Esophagus squamous epithelium (tissue), 5 donors: ENCODE results near the gene CARS2. TPM values are rescaled to one million over a fixed set of nuclear protein-coding genes. Genes with fewer than 3 reads are reported as not detected.
"Not testable (repeated sequence)": the region's sequence is repeated elsewhere in the genome, so short reads cannot be mapped to it uniquely, and the experiment has no call there.

ENCODE experiments used
- DNase-seq: peaks from one replicate; lab custom pipeline; 2025; lab: John Stamatoyannopoulos, UW
- H3K27ac ChIP-seq, 4 donors: fragments of 200-600 bp; sonication (generic); one replicate each; pipeline ENCODE4 v1.5.1; 2016 to 2019; ENCODE audit warnings: mild to moderate bottlenecking in 1 of 4
- H3K27me3 ChIP-seq, 4 donors: fragments of 200-600 bp; sonication (generic); 1 replicate in 3 of 4; 2 replicates in 1 of 4; pipeline versions ENCODE4 v1.5.1 to v1.6.0; 2017 to 2021; ENCODE audit warnings: antibody characterized with exemption in 1 of 4
- H3K36me3 ChIP-seq, 3 donors: fragments of 200-600 bp; sonication (generic); one replicate each; pipeline ENCODE4 v1.5.1; 2016 to 2019
- H3K4me1 ChIP-seq, 3 donors: fragments of 200-600 bp; sonication (generic); one replicate each; pipeline ENCODE4 v1.5.1; 2017 to 2019
- H3K4me3 ChIP-seq, 4 donors: fragments of 200-600 bp; sonication (generic); 1 replicate in 3 of 4; 2 replicates in 1 of 4; pipeline ENCODE4 v1.5.1; 2016 to 2019; ENCODE audit warnings: mild to moderate bottlenecking in 2 of 4, moderate library complexity in 1 of 4
- H3K9me3 ChIP-seq, 3 donors: fragments of 200-600 bp; sonication (generic); one replicate each; pipeline ENCODE4 v1.5.1; 2016 to 2019
- POLR2A ChIP-seq, 4 donors: fragments of 450-650 bp; IDR thresholded peaks; one replicate each; pipeline ENCODE4 v1.6.1; 2017; ENCODE audit warnings: antibody characterized with exemption in 4 of 4, mild to moderate bottlenecking in 4 of 4, moderate library complexity in 3 of 4
- WGBS, 2 donors: methylation state at CpG; one replicate each; pipeline ENCODE4 v1.1.5; 2018; 5-methylcytosine and 5-hydroxymethylcytosine counted together
- intact Hi-C: fragments of 100-400 bp; cut with DNase I; formaldehyde crosslinking; loops from one replicate; pipeline ENCODE4 v1.15.0; 2022
- total RNA-seq, 4 donors: library from RNA; depleted of rRNA; stranded (reverse); fragments of >200 nt; gene quantifications; one replicate each; pipeline ENCODE4 v1.1.0, GENCODE V29; 2016
- TF ChIP-seq, protein P1 (sequence below), 6 experiments: fragments of 450-650 bp in 4 of 6; fragments of 200-600 bp in 2 of 6; sonication (generic) in 2 of 6; IDR thresholded peaks; one replicate each; pipeline ENCODE4 v1.5.1; 2016 to 2019; ENCODE audit warnings: antibody characterized with exemption in 6 of 6, mild to moderate bottlenecking in 4 of 6, moderate library complexity in 4 of 6
- donor health status: DM: yes; HTN: yes; CAD: no.

CARS2 gene
- total RNA-seq, 4 donors from 2014 or later, result 24.9 to 54.9 (median 33.5) TPM

DNA sequence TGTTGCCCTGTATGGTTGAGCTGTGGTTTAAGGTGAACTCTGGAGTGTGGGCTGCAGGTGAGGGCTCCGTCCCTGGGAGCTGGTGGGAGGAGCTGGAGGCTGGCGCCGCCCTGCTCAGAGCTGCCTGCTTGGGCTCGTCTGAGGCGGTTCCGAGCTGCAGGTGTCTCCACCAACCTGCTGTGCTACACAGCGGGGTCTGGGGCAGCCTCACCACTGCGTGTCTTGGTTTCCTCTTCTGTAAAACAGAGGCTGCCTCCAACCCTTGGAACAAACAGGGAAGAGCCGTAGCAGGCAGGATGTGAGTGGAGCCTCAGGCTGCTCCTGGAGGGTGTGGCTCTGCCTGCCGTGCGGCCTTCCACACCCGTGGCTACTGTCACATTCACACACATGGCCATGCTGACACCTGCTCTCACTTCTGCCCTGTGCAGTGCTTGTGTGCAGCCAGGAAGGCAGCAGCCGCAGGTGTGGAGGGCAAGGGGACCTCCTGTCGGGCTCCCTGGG, 69.2 kb downstream of the CARS2 start:
- no peak overlapping the region for H3K4me3 ChIP-seq
- intact Hi-C loops, result no loop called here
- WGBS, 2 donors, result 83 to 90% methylated on average over 2 to 6 of the region's 14 CpGs
- no peak for DNase-seq
- H3K27me3 ChIP-seq, result no peaks in the 10 kb centered on the region
- peaks cover 0 to 19% (median 0%) of the 10 kb centered on the region in 3 donors for H3K4me1 ChIP-seq
- peaks cover 32 to 92% (median 46%) of the 10 kb centered on the region in 3 donors for H3K36me3 ChIP-seq
- H3K27ac ChIP-seq, result no peak overlapping the region
- TF ChIP-seq POLR2A (IDR thresholded peaks at IDR 0.05), result no peak
- TF ChIP-seq, protein P1, sequence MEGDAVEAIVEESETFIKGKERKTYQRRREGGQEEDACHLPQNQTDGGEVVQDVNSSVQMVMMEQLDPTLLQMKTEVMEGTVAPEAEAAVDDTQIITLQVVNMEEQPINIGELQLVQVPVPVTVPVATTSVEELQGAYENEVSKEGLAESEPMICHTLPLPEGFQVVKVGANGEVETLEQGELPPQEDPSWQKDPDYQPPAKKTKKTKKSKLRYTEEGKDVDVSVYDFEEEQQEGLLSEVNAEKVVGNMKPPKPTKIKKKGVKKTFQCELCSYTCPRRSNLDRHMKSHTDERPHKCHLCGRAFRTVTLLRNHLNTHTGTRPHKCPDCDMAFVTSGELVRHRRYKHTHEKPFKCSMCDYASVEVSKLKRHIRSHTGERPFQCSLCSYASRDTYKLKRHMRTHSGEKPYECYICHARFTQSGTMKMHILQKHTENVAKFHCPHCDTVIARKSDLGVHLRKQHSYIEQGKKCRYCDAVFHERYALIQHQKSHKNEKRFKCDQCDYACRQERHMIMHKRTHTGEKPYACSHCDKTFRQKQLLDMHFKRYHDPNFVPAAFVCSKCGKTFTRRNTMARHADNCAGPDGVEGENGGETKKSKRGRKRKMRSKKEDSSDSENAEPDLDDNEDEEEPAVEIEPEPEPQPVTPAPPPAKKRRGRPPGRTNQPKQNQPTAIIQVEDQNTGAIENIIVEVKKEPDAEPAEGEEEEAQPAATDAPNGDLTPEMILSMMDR (IDR thresholded peaks at IDR 0.05), result no peak
- no peaks in the 10 kb centered on the region for H3K9me3 ChIP-seq

GRCh38 chr13:110636053-110636475, 69.9 kb downstream of the CARS2 start:
- H3K27me3 ChIP-seq, result no peaks in the 10 kb centered on the region
- no peak for DNase-seq
- no peak overlapping the region for H3K4me3 ChIP-seq
- WGBS, 2 donors, result 78 to 96% methylated on average over 6 to 8 of the region's 16 CpGs
- no peak overlapping the region for H3K27ac ChIP-seq
- H3K4me1 ChIP-seq, result peaks cover 0 to 22% (median 0%) of the 10 kb centered on the region in 3 donors
- peaks cover 32 to 92% (median 51%) of the 10 kb centered on the region in 3 donors for H3K36me3 ChIP-seq
- intact Hi-C loops, result no loop called here
- TF ChIP-seq POLR2A (IDR thresholded peaks at IDR 0.05), result no peak
- TF ChIP-seq, protein P1 (IDR thresholded peaks at IDR 0.05), result no peak
- no peaks in the 10 kb centered on the region for H3K9me3 ChIP-seq

DNA sequence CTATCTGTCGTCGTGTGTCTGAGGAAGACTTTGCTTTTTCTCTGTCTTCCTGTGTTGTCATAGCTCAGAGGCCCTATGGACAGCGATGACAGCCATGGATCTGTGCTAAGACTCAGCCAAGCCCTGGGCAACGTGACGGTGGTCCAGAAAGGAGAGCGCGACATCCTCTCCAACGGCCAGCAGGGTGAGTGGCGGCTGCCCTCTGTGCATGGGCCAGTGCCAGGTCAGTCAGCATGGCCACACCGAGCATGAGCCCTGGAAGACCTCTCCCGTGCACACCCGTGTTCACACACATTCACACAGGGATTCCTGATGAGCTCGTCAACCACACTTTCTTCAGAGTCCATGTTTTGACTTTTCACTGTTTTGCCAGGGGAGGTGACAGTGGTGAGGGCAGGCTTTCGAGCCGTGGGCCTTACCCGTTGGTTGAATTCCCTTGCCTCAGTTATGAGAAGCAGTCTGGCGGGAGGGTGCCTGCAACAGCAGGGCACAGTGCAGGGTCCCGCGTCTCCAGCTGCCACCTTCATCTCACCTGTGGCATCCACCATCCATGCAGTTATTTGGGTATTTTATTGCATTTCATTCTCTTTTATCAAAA, 70.4 kb downstream of the CARS2 start:
- H3K4me1 ChIP-seq, result peaks cover 0 to 21% (median 0%) of the 10 kb centered on the region in 3 donors
- no peaks in the 10 kb centered on the region for H3K27me3 ChIP-seq
- intact Hi-C loops, result no loop called here
- TF ChIP-seq, protein P1 (IDR thresholded peaks at IDR 0.05), result no peak
- no peak for TF ChIP-seq POLR2A (IDR thresholded peaks at IDR 0.05)
- no peak for DNase-seq
- no peak overlapping the region for H3K4me3 ChIP-seq
- H3K27ac ChIP-seq, result no peak overlapping the region
- 87 to 90% methylated on average over 17 to 18 of the region's 19 CpGs for WGBS, 2 donors
- no peaks in the 10 kb centered on the region for H3K9me3 ChIP-seq
- H3K36me3 ChIP-seq, result peaks cover 32 to 92% (median 49%) of the 10 kb centered on the region in 3 donors

DNA sequence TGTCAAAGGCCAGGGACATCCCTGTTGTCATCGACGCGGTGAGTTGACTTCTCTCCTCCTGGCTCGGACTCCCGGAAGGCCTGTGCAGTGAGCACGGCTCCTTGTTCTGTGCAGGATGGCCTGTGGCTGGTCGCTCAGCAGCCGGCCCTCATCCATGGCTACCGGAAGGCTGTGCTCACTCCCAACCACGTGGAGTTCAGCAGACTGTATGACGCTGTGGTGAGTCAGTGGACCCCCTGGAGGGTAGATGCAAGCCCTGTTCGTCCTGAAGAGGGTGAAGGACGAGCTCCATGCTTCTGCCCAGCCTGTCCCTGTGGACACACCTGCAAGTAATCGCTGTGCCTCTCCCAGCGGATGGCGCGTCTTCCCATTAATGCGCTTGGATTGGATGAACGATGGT, 71.4 kb downstream of the CARS2 start:
- no peaks in the 10 kb centered on the region for H3K9me3 ChIP-seq
- no peak overlapping the region for H3K4me3 ChIP-seq
- H3K27me3 ChIP-seq, result no peaks in the 10 kb centered on the region
- H3K36me3 ChIP-seq, result peaks cover 33 to 92% (median 48%) of the 10 kb centered on the region in 3 donors
- DNase-seq, result no peak
- WGBS, 2 donors, result 85 to 95% methylated on average over 4 to 12 of the region's 19 CpGs
- H3K4me1 ChIP-seq, result peaks cover 0 to 25% (median 0%) of the 10 kb centered on the region in 3 donors
- H3K27ac ChIP-seq, result no peak overlapping the region
- TF ChIP-seq, protein P1 (IDR thresholded peaks at IDR 0.05), result no peak
- intact Hi-C loops, result no loop called here

GRCh38 chr13:110633776-110634175, 72.1 kb downstream of the CARS2 start:
- no peak for TF ChIP-seq POLR2A (IDR thresholded peaks at IDR 0.05)
- TF ChIP-seq, protein P1 (IDR thresholded peaks at IDR 0.05), result no peak
- intact Hi-C loops, result no loop called here

GRCh38 chr13:110632255-110632654, 73.7 kb downstream of the CARS2 start:
- intact Hi-C loops, H3K4me3 ChIP-seq, H3K9me3 ChIP-seq, DNase-seq, H3K27me3 ChIP-seq, H3K27ac ChIP-seq: not testable (repeated sequence)
- peaks cover 0 to 45% (median 0%) of the 10 kb centered on the region in 3 donors for H3K4me1 ChIP-seq
- 88 to 90% methylated on average over 12 of the region's 15 CpGs for WGBS, 2 donors
- H3K36me3 ChIP-seq, result peaks cover 29 to 92% (median 45%) of the 10 kb centered on the region in 3 donors

More at GRCh38 chr13:110633776-110634175, 72.1 kb downstream of the CARS2 start:
- H3K27ac ChIP-seq, result no peak overlapping the region
- 80 to 82% methylated on average over 8 of the region's 8 CpGs for WGBS, 2 donors
- no peaks in the 10 kb centered on the region for H3K27me3 ChIP-seq
- no peaks in the 10 kb centered on the region for H3K9me3 ChIP-seq
- peaks cover 0 to 33% (median 0%) of the 10 kb centered on the region in 3 donors for H3K4me1 ChIP-seq
- H3K36me3 ChIP-seq, result peaks cover 30 to 92% (median 48%) of the 10 kb centered on the region in 3 donors
- no peak for DNase-seq
- no peak overlapping the region for H3K4me3 ChIP-seq
